Measurements from ENCODE around the gene DHRS3.
"Not testable (repeated sequence)": the region's sequence is repeated elsewhere in the genome, so short reads cannot be mapped to it uniquely, and the experiment has no call there.

DHRS3 gene

DNA sequence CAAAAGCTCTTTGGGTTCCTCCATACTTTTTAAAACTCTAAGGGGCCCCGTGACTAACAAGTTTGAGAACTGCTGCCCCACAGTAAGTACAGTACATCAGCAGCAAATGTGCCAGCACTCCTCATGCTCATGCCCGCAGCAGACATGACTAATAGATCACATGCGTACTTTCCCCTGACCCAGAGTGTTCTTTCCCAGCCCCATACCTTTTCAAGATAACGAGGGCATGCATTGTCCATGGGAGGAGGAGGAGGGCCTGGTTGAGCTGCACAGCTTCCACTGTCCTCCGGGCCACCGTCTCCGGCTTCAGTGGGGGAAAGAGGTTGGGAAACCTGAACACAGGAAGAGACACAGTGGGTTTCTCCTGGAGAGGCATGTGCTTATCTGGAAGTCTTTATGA lies 45.5 kb downstream of the DHRS3 start:
- DNase-seq: no peak

DNA sequence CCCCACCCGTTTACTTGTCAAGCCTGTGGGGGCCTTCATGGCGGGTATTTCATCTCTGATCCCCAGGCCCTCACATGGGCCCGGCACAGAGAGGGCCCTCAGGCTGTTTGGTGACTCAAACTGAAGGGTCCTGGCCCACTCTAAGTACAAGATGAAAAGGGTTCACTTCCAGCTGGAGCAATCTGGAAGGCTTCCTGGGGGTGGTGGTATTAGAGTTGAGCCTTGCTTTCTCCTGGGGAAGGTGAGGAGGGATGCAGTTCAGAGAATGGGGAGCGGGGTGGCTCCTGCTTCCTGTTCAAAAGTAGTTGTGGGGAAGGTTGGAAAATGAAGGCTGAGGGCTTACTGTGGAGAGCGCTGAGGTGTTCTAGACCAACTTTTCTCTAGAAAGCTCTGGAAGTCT lies 47.7 kb downstream of the DHRS3 start:
- no peak for DNase-seq

DNA sequence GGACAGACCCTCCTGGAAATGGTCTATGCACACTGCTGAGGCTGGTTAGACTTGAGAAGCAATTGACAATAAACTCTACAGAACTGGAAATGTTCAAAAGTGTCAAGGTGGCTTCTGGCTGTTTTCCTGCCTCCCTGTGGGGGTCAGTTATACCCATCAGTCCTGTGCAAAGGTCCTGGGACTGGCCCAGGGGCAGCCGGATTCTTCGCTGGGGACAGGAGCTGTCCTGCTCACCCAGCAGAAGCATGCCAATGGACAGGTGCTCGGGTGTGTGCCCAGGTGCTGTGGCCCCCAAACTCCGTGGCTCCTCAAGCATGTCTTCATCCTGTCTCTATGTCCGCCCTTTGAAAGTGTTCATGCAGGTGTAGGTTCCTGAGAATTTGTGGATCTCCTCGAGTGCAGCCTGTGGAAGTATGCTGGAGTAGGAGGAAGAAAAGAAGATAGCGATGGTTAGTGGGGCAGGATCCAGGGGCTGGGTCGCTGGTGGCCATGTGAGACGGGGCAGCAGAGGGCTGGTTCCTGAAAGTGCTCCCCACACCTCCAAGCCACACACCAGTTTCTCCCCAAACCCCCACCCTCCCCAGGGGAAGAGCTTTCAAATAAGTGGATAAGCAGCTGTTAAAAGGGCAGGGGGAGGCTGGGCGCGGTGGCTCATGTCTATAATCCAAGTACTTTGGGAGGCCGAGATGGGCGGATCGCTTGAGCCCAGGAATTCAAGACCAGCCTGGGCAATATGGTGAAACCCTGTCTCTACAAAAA lies 49.8 kb downstream of the DHRS3 start:
- no peak for DNase-seq

DNA sequence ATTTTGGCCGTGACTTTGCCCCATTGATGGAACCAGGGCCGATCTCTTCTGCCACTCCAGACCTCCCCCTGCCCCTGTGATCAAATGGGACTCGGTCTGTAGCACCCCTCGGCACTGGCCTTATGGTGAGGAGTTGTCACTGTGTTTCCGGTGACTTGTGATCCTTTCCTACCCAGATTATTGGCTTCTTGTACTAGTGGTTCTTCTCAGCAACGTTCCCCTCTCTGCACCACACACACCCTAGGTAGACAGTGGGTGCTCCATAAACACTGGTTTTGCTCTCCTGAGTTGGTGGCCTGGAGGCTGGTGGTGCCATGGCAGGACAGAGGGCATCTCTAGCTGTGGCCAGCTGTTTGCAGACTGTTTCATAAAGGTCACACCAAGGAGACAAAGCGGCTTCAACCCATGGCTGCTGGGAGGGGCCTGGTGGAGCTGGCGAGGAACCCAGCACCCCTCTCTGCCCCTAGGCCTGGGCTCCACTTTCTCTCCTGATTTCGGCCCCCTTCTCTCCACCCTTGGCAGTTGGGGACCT lies 50.7 kb downstream of the DHRS3 start:
- no peak for DNase-seq

DNA sequence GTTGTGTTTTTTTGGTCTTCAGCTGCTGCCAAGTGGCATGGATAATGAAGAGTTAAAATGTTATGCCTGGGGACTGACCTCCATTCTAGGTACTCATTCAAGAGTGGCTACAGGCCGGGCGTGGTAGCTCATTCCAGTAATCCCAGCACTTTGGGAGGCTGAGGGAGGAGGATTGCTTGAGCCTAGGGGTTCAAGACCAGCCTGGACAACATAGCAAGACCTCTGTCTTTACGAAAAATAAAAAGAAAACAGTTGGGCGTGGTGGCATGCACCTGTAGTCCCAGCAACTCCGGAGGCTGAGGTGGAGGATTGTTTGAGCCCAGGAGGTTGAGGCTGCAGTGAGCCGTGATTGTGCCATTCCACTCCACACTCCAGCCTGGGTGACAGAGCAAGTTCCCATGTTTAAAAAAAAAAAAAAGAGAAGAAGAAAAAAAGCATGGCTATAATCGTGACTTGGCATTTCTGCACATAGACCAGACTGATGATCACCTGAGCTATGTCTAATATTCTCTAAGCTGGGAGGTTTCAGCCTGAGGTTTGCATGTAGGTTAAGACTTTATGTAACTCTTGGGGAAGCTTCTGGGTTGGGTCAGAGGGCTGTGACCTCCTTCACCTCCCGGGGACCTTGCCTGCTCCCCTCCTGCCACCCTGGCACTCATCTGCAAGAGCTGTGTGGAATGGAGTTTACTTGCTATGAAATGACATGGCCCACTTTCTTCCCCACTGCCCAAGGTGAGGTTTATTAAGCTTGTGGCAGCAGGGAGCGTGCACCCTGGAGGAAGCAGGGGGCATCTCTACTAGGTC lies 51.3 kb downstream of the DHRS3 start:
- DNase-seq: no peak

DNA sequence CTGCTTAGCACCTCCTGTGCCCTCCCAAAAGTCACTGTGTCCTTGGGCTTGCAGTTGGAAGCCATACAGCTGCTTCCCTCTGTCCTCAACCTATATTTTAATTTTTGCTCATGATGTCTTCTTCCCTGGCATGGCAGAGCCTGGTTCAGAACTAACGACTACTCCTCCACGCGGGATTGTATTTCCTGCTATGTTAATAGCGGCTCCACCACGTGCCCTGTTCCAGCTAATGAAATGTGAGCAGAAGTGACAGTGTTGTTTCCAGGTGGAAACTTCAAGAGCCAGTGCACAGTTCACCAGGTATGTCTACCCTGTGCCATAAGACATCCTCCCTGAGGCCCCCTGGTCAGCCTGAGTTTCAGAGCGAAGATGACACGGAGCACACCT lies 52.1 kb downstream of the DHRS3 start:
- no peak for DNase-seq

DNA sequence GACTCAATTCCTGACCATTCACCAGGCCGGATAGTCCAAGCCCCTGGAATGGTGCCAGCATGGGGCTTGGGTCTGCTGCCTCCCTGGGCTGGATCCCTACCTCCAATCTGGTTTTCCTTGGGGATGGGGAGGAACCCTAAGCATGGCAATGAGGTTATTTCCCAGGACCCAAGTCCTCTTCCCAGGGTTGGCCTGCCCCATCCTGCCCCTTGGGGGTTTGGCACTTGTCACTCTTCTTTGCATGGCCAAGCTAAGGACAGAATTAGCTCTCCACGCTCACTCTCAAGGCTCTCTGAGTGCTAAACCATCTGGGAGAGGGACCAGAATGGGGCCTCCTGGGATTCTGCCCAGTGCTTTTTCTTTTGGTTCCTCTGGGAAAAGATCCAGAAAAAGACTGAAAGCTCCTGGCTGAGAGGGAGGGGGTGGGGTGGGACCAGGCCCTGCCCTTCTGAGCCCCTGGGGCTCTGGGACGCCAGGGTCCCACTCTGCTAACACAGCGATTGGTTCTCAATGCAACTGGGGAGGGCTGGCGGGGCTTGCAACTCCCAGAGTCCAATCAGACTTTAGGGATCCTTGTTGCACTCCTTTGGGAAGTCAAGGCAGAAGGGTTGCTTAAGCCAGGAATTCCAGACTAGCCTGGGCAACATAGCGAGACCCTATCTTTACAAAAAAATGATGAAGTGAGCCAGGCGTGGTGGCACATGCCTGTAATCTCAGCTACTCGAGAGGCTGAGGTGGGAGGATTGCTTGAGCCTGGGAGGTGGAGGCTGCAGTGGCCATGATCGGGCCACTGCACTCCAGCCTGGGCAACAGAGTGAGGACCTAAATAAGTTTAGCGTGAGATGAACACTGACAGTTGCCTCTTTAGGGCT lies 52.7 kb downstream of the DHRS3 start:
- no peak for DNase-seq

DNA sequence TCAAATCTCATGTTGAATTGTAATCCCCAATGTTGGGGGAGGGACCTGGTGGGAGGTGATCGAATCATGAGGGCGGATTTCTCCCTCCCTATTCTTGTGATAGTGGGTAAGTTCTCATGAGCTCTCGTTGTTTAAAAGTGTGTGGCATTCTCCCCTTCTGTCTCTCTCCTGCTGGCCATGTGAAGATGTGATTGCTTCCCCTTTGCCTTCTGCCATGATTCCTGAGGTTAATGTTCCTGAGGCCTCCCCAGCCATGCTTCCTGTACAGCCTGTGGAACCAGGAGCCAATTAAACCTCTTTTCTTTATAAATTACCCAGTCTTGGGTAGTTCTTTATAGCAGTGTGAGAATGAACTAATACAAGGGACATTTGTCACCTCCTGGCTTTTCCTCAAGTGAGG lies 53.8 kb downstream of the DHRS3 start:
- DNase-seq: not testable (repeated sequence)

DNA sequence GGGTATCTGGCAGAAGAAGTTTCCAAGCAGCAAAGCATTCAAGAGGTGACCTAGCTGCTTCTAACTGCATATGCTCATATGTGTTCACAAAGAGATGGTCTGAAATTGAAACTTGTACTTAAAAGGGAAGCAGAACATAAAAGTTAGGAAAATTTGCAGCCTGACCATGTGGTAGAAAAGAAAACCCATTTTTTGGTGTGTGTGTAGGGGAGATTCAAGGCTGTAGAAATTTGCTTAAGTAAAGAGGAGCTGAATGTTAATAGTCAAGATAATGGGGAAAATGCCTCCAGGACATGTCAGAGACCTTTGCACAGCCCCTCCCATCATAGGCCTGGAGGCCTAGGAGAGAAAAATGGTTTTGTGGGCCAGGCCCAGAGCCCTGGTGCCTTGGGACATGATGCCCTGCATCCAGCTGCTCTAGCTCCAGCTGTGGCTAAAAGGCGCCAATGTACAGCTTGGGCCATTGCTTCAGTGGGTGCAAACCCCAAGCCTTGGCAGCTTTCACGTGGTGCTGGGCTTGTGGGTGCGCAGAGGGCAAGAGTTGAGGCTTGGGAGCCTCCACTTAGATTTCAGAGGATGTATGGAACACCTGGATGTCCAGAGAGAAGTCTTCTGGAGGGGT lies 54.9 kb downstream of the DHRS3 start:
- DNase-seq: no peak

DNA sequence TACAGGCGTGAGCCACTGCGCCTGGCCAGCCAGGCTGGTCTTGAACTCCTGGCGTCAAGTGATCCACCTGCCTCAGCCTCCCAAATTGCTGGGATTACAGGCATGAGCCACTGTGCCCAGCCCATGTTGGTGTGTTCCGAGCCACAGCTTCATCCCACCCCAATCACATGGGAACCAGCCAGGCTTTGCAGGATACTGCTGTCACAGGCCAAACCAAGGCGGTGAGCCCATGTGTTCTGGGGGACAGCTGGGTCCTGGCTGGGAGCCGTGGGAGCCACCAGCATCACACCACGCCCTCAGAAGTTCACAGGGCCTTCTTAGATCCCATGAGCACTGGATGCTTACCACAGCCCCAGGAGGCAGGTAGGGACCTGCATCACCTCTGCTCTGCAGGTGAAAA lies 56.9 kb downstream of the DHRS3 start:
- DNase-seq: no peak

DNA sequence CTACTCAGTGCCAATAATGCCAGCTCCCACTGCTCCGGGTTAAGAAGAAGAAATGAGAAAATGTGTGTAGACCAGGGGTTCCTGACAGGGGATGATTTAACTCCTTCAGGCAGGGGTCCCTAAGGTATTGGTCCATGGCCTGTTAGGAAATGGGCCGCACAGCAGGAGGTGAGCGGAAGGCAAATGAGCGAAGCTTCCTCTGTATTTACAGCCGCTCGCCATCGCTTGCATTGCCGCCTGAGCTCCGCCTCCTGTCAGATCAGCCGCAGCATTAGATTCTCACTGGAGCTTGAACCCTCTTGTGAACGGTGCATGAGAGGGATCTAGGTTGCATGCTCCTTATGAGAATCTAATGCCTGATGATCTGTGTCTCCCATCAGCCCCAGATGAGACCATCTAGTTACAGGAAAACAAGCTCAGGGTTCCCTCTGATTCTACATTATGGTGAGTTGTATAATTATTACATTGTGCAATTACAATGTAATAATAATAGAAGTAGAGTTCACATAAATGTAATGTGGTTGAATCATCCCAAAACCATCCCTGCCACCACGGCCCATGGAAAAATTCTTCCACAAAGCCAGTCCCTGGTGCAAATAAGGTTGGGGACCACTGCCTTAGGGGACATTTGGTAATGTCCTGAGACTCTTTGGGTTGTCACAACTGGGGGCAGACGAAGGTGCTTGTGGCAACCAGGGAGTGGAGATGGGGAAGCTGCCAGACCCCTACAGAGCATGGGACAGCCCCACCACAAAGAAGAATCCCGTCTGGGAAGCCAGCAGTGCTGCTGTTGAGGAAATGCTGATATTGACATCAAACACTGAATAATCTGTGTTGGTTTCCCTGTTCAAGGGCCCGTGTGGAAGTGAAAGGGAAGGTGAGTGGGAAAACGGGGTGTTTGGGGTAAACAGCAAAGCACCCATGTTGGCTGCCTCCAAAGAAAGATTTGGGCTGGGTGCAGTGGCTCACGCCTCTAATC lies 60.8 kb downstream of the DHRS3 start:
- DNase-seq: no peak

DNA sequence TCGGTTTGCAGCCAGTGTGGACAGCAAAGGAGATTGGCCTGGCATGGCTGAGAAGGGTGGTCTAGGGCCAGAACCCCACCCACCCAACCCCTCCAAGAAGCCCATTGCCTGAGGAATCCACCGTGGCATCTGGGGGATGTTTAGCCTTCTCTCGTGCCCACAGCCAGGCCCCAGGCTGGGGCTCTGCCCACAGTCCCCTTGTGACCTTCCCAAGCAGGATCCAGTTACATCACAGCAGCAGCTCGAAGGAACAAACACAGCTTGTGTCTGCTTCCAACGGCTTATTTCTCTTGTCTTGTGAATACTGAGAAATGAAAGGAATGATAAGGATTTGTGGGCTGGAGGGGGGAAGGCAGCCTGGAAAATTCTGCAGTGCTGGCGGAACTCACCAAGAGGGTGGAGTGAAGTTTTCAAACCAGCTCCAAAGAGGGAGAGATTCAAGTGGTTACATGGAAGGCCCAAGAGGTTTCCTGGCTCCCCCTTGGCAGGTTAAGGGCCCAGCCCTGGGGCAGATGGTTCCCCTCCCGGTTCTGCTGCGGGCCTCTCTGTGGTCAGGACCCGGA lies 61.6 kb downstream of the DHRS3 start:
- DNase-seq: no peak

DNA sequence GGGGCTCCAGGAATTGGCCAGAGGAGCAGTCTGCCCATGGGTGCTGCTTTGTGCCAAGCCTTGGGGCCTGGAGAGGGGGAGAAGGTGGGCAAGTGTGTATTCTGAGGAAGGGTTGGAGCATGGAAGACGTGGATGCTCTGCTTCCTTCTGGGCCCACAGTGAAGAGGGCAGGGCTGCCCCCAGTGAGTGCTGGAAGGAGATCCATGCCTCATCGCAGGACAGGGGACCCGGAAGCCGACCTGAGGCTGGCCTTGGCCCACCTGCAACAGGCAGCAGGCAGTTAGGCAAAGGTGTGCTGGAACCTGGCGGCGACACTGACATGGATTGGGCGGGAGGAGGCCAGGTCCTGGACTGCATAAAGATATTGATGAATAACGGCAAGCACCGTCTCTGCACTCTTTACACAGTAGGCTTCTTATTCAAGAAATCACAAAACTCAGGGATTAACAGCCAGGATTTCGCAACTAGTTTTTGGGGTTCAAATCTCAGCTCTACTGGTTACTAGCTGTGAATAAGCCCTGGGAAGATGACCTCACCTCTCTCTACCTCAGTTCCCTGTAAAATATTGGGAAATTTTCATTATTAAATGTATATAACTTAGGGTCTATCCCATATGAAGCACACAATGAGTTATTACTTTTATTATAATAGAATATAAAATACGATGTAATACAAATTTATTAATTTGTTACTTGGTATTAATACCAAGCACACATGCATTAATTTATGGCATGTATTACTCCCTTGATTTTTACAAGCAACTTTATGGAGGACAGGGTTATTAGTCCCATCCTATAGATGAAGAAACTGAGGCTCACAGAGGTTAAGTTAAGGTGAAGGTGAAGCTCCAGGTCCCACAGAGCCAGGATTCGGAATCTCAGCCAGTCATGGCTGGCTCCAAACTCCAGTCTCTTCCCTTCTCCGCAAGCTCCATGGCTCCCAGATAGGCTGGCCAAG lies 62.3 kb downstream of the DHRS3 start:
- DNase-seq: no peak

DNA sequence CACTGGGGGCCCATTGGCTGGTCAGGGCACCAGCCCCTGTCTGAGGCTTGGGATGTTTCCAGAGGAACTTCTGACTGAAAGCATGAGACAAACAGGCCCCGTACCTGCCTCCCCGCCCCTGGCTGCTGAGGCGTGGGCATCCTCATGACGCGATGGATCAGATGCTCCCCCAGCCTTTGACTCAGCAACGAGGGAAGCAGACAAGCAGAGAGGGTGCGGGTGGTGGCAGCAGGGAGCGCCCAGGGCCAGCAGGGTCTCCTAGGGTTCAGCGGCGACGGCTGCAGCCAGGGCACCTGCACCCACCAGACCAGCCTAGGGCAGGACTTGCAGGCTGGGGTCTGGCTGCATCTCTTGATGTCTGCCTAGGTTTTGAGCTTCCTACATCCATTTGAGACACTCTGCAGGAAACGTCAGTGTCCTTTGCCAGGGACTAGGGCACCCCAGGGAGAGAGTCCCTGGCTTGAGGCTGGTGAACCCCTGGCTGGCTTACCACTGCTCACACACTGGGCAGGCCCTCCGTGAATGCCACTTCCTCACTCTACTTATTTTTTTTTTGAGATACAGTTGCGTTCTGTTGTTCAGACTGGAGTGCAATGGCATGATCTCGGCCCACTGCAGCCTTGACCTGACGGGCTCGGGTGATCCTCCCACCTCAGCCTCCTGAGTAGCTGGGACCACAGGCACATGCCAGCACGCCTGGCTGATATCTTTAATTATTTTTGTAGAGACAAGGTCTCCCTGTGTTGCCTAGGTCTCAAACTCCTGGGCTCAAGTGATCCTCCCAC lies 63.3 kb downstream of the DHRS3 start:
- DNase-seq: no peak

DNA sequence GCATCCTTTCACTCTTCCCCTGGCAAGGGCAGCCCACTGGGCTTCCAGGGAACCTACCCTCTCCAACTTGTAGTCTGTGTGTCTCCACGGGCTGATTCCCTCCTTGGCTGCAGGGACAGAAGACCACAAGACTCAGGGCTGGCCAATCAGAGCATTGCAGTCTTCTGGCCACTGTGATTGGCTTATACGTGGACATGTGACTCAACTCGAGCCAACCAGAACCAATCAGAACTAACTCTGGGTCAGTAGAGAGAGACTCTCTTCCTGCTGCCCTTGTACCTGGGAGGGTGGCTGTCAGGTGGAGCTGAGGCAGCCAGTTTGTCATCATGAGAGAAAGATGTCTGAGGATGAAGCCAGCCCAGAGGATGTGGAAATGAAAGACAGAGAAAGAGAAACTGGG lies 64.0 kb downstream of the DHRS3 start:
- DNase-seq: no peak

DNA sequence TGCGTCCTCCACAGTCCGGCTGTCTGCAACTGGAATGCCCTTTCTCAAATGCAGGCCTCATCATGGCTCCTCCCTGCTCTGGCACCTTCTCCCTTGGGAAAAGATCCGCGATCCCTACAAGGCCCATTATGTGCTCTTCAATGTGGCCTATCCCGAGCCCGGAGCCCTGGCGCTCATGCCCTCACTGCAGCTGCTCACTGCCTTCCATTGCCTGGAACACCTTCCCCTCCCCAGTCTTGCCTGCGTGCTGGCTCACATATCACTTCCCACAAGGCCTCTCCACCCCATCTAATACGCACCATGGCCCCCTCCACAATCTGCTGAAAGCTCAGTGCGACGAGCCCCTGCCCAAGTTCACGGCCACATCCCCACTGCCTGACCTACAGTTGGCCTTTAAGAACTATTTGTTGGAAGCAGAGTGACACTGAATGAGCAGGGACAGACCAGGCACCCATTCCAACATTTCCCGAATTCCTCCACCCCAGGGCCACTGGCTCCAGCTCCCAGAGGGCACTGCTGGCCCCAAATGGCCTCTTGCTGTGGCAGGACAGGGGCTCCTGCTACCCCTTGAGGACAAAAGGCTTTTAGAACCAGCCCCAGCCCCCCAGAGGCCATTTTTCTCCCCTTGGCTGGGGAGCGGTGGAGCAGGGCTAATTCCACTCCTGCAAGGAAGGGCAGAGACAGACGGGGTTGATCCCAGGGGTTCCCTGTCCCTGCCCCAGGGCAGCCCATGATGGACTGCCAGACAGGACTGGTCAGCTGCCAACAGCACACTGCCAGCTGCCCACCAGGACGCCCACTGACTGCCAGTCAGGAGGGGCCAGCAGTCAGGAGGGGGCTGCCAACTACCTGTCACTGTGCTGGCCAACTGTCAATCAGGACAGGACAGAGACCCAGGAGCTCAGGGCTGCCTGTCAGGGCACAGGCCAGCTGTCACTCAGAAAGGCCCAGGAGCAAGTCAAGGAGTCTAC lies 64.8 kb downstream of the DHRS3 start:
- DNase-seq: no peak

DNA sequence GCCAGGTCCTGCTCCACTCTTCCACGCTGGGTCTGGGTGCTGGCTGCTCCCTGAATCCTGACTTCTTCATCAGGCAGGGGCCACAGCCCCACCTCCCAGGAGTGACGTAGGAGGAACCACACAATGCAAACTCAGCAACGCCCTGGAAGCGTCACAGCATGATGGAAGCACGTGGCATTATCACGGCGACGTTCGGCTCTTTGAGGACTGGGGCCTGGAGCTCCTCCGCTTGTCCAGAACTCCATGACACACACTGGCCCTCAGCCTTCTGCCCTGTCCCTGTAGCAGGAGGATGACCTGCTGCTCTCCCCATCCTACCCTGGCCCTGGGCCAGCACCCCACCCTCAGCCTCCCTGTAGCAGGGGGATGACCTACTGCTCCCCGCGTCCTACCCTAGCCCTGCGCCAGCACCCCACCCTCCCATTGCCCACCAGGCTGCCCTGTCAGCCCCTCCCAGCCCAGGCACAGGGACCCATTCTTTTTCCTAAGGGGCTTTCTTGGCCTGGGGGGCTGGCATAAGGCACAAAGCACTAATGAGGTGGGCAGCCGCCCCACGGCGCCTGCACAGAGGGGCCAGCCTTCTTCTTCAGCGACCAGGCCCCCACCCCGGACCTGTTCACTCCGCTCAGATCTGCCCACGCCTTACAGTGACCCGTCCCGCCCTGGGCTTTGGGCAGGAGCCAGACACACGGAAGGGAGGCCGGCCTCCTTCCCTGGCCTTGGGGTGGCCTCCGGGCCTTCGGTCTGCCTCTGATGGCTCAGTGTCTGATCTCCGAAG lies 65.7 kb downstream of the DHRS3 start:
- no peak for DNase-seq
